Hepatocyte (in vitro differentiated cells): ENCODE measurements around the gene LHFPL2. TPM values are rescaled to one million over a fixed set of nuclear protein-coding genes. Genes with fewer than 3 reads are reported as not detected.

ENCODE experiments used
- DNase-seq: peaks from one replicate; pipeline ENCODE4 v3.0.0-alpha.2; 2016; ENCODE audit warnings: low spot score
- H2AFZ ChIP-seq: fragments of 200-600 bp; sonication (generic); 2 replicates; pipeline ENCODE4 v1.6.0; 2016; ENCODE audit warnings: antibody characterized with exemption, mild to moderate bottlenecking
- H3K27ac ChIP-seq: fragments of 200-600 bp; sonication (generic); 2 replicates; pipeline ENCODE4 v1.5.1; 2016; ENCODE audit warnings: mild to moderate bottlenecking
- H3K27me3 ChIP-seq: fragments of 200-600 bp; sonication (generic); 2 replicates; pipeline ENCODE4 v1.6.1; 2016
- H3K36me3 ChIP-seq: fragments of 200-600 bp; sonication (generic); replicated peaks from 2 replicates; pipeline ENCODE4 v1.5.1; 2016; ENCODE audit warnings: low read depth; ENCODE audit not compliant: insufficient read depth
- H3K4me1 ChIP-seq: fragments of 200-600 bp; sonication (generic); 2 replicates; pipeline ENCODE4 v1.5.1; 2016; ENCODE audit warnings: mild to moderate bottlenecking, moderate library complexity; ENCODE audit not compliant: insufficient read depth
- H3K4me2 ChIP-seq: fragments of 200-600 bp; sonication (generic); 2 replicates; pipeline ENCODE4 v1.6.0; 2016
- H3K4me3 ChIP-seq: fragments of 200-600 bp; sonication (generic); 2 replicates; pipeline ENCODE4 v1.5.1; 2016; ENCODE audit warnings: mild to moderate bottlenecking
- H3K79me2 ChIP-seq: fragments of 200-600 bp; sonication (generic); 2 replicates; pipeline ENCODE4 v1.6.0; 2017; ENCODE audit warnings: mild to moderate bottlenecking
- H3K9me2 ChIP-seq: fragments of 200-600 bp; sonication (generic); replicated peaks from 2 replicates; pipeline ENCODE4 v1.6.0; 2017; ENCODE audit warnings: mild to moderate bottlenecking; ENCODE audit not compliant: insufficient read depth
- H3K9me3 ChIP-seq: fragments of 200-600 bp; sonication (generic); 2 replicates; pipeline ENCODE4 v1.5.1; 2016; ENCODE audit warnings: low read depth, mild to moderate bottlenecking
- H4K20me1 ChIP-seq: fragments of 200-600 bp; sonication (generic); 2 replicates; pipeline ENCODE4 v1.6.0; 2016; ENCODE audit warnings: mild to moderate bottlenecking; ENCODE audit not compliant: insufficient read depth, poor library complexity, severe bottlenecking
- EZH2 ChIP-seq: fragments of 200-600 bp; sonication (generic); IDR thresholded peaks from 2 replicates; pipeline ENCODE4 v1.6.1; 2016; ENCODE audit warnings: antibody characterized with exemption, mild to moderate bottlenecking, borderline replicate concordance
- EZH2phosphoT487 ChIP-seq: fragments of 200-600 bp; sonication (generic); IDR thresholded peaks from one replicate; pipeline ENCODE4 v1.6.1; 2018; ENCODE audit warnings: antibody characterized with exemption, mild to moderate bottlenecking, low read depth, moderate library complexity; ENCODE audit not compliant: unreplicated experiment, severe bottlenecking
- WGBS: methylation state at CpG from one replicate; pipeline ENCODE4 v1.1.6; 2016; ENCODE audit warnings: low lambda C conversion rate; ENCODE audit errors: missing lambda C conversion rate; 5-methylcytosine and 5-hydroxymethylcytosine counted together
- polyA plus RNA-seq: library from polyadenylated mRNA; unstranded; fragments of >200 nt; fragmentation: Nextera tagmentation; extraction: Ambion mirVana; gene quantifications from 2 replicates; pipeline ENCODE4 v1.2.1, GENCODE V29; 2016
- total RNA-seq: library from RNA; depleted of rRNA; stranded (reverse); fragments of >200 nt; gene quantifications from 2 replicates; pipeline ENCODE4 v1.2.3, GENCODE V29; 2014
- TF ChIP-seq, protein P1 (sequence below): fragments of 200-600 bp; sonication (generic); IDR thresholded peaks from 2 replicates; pipeline ENCODE4 v1.5.1; 2016; ENCODE audit warnings: antibody characterized with exemption, mild to moderate bottlenecking; ENCODE audit not compliant: poor library complexity

Gene LHFPL2
- total and polyA plus RNA-seq, 2 experiments from 2014 or later: 15.6 to 39.9 TPM

DNA sequence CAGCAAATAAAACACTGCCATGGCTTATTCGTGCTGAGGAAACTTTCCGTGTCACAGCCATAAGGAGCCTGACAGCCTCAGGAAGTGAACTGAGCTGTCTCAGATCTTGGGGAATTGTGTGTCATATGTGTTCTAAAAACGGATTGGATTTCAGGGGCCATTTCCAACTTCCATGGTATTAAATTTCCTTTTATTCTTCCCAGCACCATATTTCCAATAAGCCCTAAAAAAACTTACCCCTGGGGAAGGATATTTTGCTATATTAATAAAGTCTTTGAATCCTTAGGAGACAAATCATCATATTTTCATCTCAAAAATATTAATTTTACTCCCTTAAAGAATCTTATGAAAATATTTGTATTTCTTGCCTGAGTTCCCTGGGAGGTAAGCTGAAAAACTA lies 93.9 kb downstream of the LHFPL2 start:
- no peaks in the 10 kb centered on the region for H3K27me3 ChIP-seq
- no peaks in the 10 kb centered on the region for H4K20me1 ChIP-seq
- 74% methylated on average over 3 of the region's 3 CpGs for WGBS

DNA sequence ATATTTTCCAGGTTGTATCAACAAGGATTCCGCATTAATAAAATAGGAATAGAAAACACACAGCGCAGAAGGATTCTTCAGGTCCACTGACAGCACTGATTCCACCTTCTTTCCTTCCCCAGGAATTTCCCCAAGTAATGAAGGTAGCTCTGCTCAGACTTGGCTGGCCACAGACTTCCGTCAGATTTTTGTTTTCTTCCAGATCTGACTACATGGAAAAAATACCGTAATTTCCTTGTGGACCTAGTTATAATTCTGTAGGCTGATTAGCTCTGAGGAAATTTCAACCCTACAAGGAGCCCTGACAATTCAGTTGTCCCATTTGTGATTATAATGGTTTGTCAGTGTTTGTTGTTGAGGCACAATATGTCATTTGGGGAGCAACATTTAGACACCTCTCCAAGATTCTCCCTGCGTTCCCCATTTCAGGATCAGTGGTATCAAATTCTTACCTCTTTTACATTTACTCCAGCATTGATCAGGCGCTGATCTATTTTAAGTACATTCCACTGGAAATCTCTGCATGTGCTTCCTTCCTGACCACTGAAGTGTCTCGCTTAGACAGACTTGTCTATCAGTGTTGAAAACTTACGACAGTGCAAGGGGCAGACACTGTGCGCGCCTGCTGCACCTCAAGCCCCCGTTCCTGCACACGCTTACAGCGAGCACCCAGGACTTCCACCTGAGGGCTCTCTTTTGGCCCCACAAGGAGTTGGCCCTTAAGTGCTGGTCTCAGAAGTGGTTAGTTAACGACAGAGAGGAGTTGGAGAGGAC lies 94.8 kb downstream of the LHFPL2 start:
- no peak for DNase-seq
- Histone ChIP-seq H2AFZ (no peak overlapping the region), H3K27ac (no peak overlapping the region), H3K36me3 (no peaks in the 10 kb centered on the region), H3K79me2 (peaks cover 64% of the 10 kb centered on the region), H3K4me2 (no peak overlapping the region), H3K27me3 (no peaks in the 10 kb centered on the region), H4K20me1 (no peaks in the 10 kb centered on the region), H3K4me1 (no peaks in the 10 kb centered on the region), H3K4me3 (no peak overlapping the region), H3K9me2 (no peaks in the 10 kb centered on the region), H3K9me3 (no peaks in the 10 kb centered on the region)
- WGBS: 95% methylated on average over 14 of the region's 14 CpGs
- TF ChIP-seq EZH2: no peak
- TF ChIP-seq EZH2phosphoT487: no peak
- TF ChIP-seq, protein P1, sequence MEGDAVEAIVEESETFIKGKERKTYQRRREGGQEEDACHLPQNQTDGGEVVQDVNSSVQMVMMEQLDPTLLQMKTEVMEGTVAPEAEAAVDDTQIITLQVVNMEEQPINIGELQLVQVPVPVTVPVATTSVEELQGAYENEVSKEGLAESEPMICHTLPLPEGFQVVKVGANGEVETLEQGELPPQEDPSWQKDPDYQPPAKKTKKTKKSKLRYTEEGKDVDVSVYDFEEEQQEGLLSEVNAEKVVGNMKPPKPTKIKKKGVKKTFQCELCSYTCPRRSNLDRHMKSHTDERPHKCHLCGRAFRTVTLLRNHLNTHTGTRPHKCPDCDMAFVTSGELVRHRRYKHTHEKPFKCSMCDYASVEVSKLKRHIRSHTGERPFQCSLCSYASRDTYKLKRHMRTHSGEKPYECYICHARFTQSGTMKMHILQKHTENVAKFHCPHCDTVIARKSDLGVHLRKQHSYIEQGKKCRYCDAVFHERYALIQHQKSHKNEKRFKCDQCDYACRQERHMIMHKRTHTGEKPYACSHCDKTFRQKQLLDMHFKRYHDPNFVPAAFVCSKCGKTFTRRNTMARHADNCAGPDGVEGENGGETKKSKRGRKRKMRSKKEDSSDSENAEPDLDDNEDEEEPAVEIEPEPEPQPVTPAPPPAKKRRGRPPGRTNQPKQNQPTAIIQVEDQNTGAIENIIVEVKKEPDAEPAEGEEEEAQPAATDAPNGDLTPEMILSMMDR: no peak

More for the DNA sequence above, 93.9 kb downstream of the LHFPL2 start:
- no peak for DNase-seq
- Histone ChIP-seq H3K27ac (no peak overlapping the region), H3K79me2 (peaks cover 69% of the 10 kb centered on the region), H3K4me3 (no peak overlapping the region), H3K4me2 (no peak overlapping the region), H2AFZ (no peak overlapping the region), H3K36me3 (no peaks in the 10 kb centered on the region), H3K9me2 (no peaks in the 10 kb centered on the region), H3K4me1 (no peaks in the 10 kb centered on the region), H3K9me3 (no peaks in the 10 kb centered on the region)
- TF ChIP-seq, protein P1: no peak
- TF ChIP-seq EZH2 (no peak), EZH2phosphoT487 (no peak)

DNA sequence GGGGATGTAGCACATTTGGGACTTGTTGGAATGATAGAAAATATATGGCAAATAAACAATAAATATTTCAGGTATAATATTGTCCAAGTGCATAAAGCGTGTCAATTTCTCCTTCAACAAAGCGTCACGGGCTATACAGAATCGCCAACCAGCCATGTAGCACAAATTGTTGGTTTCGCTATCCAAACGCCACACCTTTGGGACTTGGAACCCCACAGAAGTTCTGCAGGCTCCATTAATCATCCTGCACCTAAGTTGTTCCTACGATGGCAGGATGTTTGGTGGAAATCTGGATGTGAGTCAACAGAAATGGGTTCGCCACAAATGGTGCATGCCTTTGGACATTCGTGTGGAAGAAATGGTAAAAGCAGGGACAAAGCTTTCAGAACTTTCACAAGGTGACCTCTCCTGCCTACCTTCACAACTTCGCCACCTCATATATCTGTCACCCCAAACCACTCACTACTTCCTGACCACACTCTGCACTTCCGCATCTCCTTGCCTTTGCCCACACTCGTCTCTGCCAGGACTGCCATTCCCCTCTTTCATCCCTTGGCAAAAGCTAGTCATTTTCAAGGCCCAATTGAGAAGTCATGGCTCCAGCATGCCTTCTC lies 95.7 kb downstream of the LHFPL2 start:
- Histone ChIP-seq H3K4me3 (no peak overlapping the region), H4K20me1 (no peaks in the 10 kb centered on the region), H3K79me2 (peaks cover 67% of the 10 kb centered on the region), H3K9me3 (no peaks in the 10 kb centered on the region), H3K27ac (no peak overlapping the region), H2AFZ (no peak overlapping the region), H3K27me3 (no peaks in the 10 kb centered on the region), H3K36me3 (no peaks in the 10 kb centered on the region), H3K4me1 (no peaks in the 10 kb centered on the region), H3K9me2 (no peaks in the 10 kb centered on the region), H3K4me2 (no peak overlapping the region)
- DNase-seq: no peak
- TF ChIP-seq EZH2: no peak
- TF ChIP-seq EZH2phosphoT487: no peak
- TF ChIP-seq, protein P1: no peak
- WGBS: 96% methylated on average over 12 of the region's 12 CpGs
